Loucy (cell line): ENCODE results near the gene SNX20.

Source experiments
- H2AFZ ChIP-seq: fragments of 200-600 bp; sonication (generic); 2 replicates; pipeline ENCODE4 v1.6.0; 2016; ENCODE audit warnings: antibody characterized with exemption, mild to moderate bottlenecking, low read length, moderate library complexity
- H3F3A ChIP-seq: fragments of 200-600 bp; 2 replicates; pipeline ENCODE4 v1.6.0; 2016; ENCODE audit warnings: antibody characterized with exemption, low read depth, mild to moderate bottlenecking
- H3K27me3 ChIP-seq: fragments of 200-600 bp; sonication (generic); 2 replicates; pipeline ENCODE4 v1.6.1; 2014; ENCODE audit warnings: low read length, mild to moderate bottlenecking; ENCODE audit not compliant: insufficient read depth, poor library complexity, severe bottlenecking
- H3K36me3 ChIP-seq: fragments of 200-600 bp; sonication (generic); 2 replicates; pipeline ENCODE4 v1.6.1; 2016; ENCODE audit warnings: low read length; ENCODE audit not compliant: insufficient read depth
- H3K4me1 ChIP-seq: fragments of 200-600 bp; sonication (generic); 2 replicates; pipeline ENCODE4 v1.5.1; 2014; ENCODE audit warnings: low read length, mild to moderate bottlenecking; ENCODE audit not compliant: insufficient read depth, poor library complexity, severe bottlenecking
- H3K4me2 ChIP-seq: fragments of 200-600 bp; sonication (generic); 2 replicates; pipeline ENCODE4 v1.6.0; 2014; ENCODE audit warnings: antibody characterized with exemption, low read length, low read depth, mild to moderate bottlenecking; ENCODE audit not compliant: poor library complexity, severe bottlenecking
- H3K4me3 ChIP-seq: fragments of 200-600 bp; sonication (generic); 2 replicates; pipeline ENCODE4 v1.5.1; 2014; ENCODE audit warnings: low read length, mild to moderate bottlenecking, mixed read lengths; ENCODE audit not compliant: poor library complexity, severe bottlenecking
- H3K79me2 ChIP-seq: fragments of 200-600 bp; sonication (generic); 2 replicates; pipeline ENCODE4 v1.6.1; 2014; ENCODE audit warnings: low read length; ENCODE audit not compliant: insufficient read depth
- H3K9ac ChIP-seq: fragments of 200-600 bp; sonication (generic); 2 replicates; pipeline ENCODE4 v1.6.0; 2014; ENCODE audit warnings: mild to moderate bottlenecking, low read depth, low read length, moderate library complexity; ENCODE audit not compliant: poor library complexity, severe bottlenecking
- H3K9me2 ChIP-seq: fragments of 200-600 bp; sonication (generic); replicated peaks from 2 replicates; pipeline ENCODE4 v1.6.1; 2016; ENCODE audit warnings: low read depth, low read length, mixed read lengths
- H3K9me3 ChIP-seq: fragments of 200-600 bp; sonication (generic); 2 replicates; pipeline ENCODE4 v1.6.1; 2014; ENCODE audit warnings: mild to moderate bottlenecking, antibody characterized with exemption, low read length, low read depth; ENCODE audit not compliant: insufficient read depth
- H4K20me1 ChIP-seq: fragments of 200-600 bp; sonication (generic); 2 replicates; pipeline ENCODE4 v1.6.0; 2014; ENCODE audit warnings: antibody characterized with exemption, low read length, mild to moderate bottlenecking; ENCODE audit not compliant: insufficient read depth, poor library complexity, severe bottlenecking
- CTCF ChIP-seq: fragments of 200-600 bp; sonication (generic); conservative IDR thresholded peaks from 2 replicates; pipeline ENCODE4 v1.5.1; 2014; ENCODE audit warnings: mild to moderate bottlenecking, antibody characterized with exemption, low read length
- EZH2phosphoT487 ChIP-seq: fragments of 200-600 bp; IDR thresholded peaks from 2 replicates; pipeline ENCODE4 v1.6.1; 2018; ENCODE audit warnings: antibody characterized with exemption, mild to moderate bottlenecking, moderate library complexity, borderline replicate concordance

Gene SNX20

GRCh38 chr16:50627419-50627818, 53.7 kb downstream of the SNX20 start:
- Histone ChIP-seq H4K20me1 (no peaks in the 10 kb centered on the region), H2AFZ (peak overlapping the region; percentile 73), H3K9ac (peak overlapping the region; percentile 22), H3K4me3 (no peak overlapping the region), H3K27me3 (no peaks in the 10 kb centered on the region), H3K9me3 (no peaks in the 10 kb centered on the region), H3K9me2 (no peaks in the 10 kb centered on the region), H3K36me3 (no peaks in the 10 kb centered on the region), H3K4me1 (peaks cover 12% of the 10 kb centered on the region), H3F3A (no peaks in the 10 kb centered on the region), H3K79me2 (no peaks in the 10 kb centered on the region), H3K4me2 (no peak overlapping the region)
- TF ChIP-seq CTCF (peak; percentile 32), EZH2phosphoT487 (no peak)

GRCh38 chr16:50626868-50627267, 54.2 kb downstream of the SNX20 start:
- H3K4me3 ChIP-seq = no peak overlapping the region
- H3K79me2 ChIP-seq = no peaks in the 10 kb centered on the region
- H4K20me1 ChIP-seq = no peaks in the 10 kb centered on the region
- no peak overlapping the region for H3K4me2 ChIP-seq
- no peaks in the 10 kb centered on the region for H3F3A ChIP-seq
- no peaks in the 10 kb centered on the region for H3K9me3 ChIP-seq
- TF ChIP-seq EZH2phosphoT487 (no peak), CTCF (no peak)
- no peaks in the 10 kb centered on the region for H3K9me2 ChIP-seq
- peaks cover 12% of the 10 kb centered on the region for H3K4me1 ChIP-seq
- peak overlapping the region; percentile 22 for H3K9ac ChIP-seq
- H3K27me3 ChIP-seq = no peaks in the 10 kb centered on the region
- peak overlapping the region; percentile 71 for H2AFZ ChIP-seq
- no peaks in the 10 kb centered on the region for H3K36me3 ChIP-seq

- Histone ChIP-seq H3F3A (no peaks in the 10 kb centered on the region), H3K4me3 (no peak overlapping the region), H3K9me3 (no peaks in the 10 kb centered on the region), H3K9ac (no peak overlapping the region), H4K20me1 (no peaks in the 10 kb centered on the region), H3K36me3 (no peaks in the 10 kb centered on the region), H3K79me2 (no peaks in the 10 kb centered on the region), H2AFZ (no peak overlapping the region), H3K9me2 (no peaks in the 10 kb centered on the region), H3K4me2 (no peak overlapping the region), H3K4me1 (peaks cover 12% of the 10 kb centered on the region), H3K27me3 (no peaks in the 10 kb centered on the region)
- TF ChIP-seq CTCF (no peak), EZH2phosphoT487 (no peak)
Observed at GRCh38 chr16:50625374-50625773, 55.7 kb downstream of the SNX20 start.
